Fibroblast of peridontal ligament (primary cell): ENCODE data around the gene CTAGE9.
A peak's percentile ranks its signal among the peaks of the same experiment; 100 is the strongest.
"Not testable (repeated sequence)": the region's sequence is repeated elsewhere in the genome, so short reads cannot be mapped to it uniquely, and the experiment has no call there.

Source experiments
- DNase-seq: peaks from one replicate; pipeline ENCODE4 v3.0.0-alpha.2; 2010; ENCODE audit errors: extremely low read depth

Gene CTAGE9

GRCh38 chr6:131728296-131728939 lies 17.6 kb upstream of the CTAGE9 start:
- peak; percentile 77 for DNase-seq

GRCh38 chr6:131727868-131728267 lies 17.1 kb upstream of the CTAGE9 start:
- DNase-seq = no peak

- no peak for DNase-seq
Measured at GRCh38 chr6:131727467-131727866, 16.6 kb upstream of the CTAGE9 start.

GRCh38 chr6:131724114-131724513 lies 13.3 kb upstream of the CTAGE9 start:
- no peak for DNase-seq

- DNase-seq = no peak
Measured at GRCh38 chr6:131721161-131721560, 10.3 kb upstream of the CTAGE9 start.

- no peak for DNase-seq
Measured at GRCh38 chr6:131717836-131718542, 7.2 kb upstream of the CTAGE9 start.

GRCh38 chr6:131715567-131715966 lies 4.8 kb upstream of the CTAGE9 start:
- not testable (repeated sequence) for DNase-seq

- DNase-seq = not testable (repeated sequence)
Measured at GRCh38 chr6:131703905-131704304, 6.9 kb downstream of the CTAGE9 start.

GRCh38 chr6:131700851-131701250 lies 10.0 kb downstream of the CTAGE9 start:
- DNase-seq = not testable (repeated sequence)

- DNase-seq = no peak
Measured at GRCh38 chr6:131696956-131697355, 13.9 kb downstream of the CTAGE9 start.

GRCh38 chr6:131694832-131695426 lies 15.9 kb downstream of the CTAGE9 start:
- peak; percentile 86 for DNase-seq

- DNase-seq = no peak
Measured at GRCh38 chr6:131693384-131693783, 17.4 kb downstream of the CTAGE9 start.

GRCh38 chr6:131692589-131692988 lies 18.2 kb downstream of the CTAGE9 start:
- DNase-seq = no peak

- no peak for DNase-seq
Measured at GRCh38 chr6:131692031-131692430, 18.8 kb downstream of the CTAGE9 start.

- DNase-seq = peak; percentile 45
Measured at GRCh38 chr6:131688286-131688685, 22.5 kb downstream of the CTAGE9 start.

GRCh38 chr6:131687022-131687421 lies 23.8 kb downstream of the CTAGE9 start:
- no peak for DNase-seq

- DNase-seq = no peak
Measured at GRCh38 chr6:131685266-131685780, 25.5 kb downstream of the CTAGE9 start.

GRCh38 chr6:131683479-131683878 lies 27.3 kb downstream of the CTAGE9 start:
- no peak for DNase-seq

GRCh38 chr6:131682442-131682841 lies 28.4 kb downstream of the CTAGE9 start:
- DNase-seq = peak; percentile 12

GRCh38 chr6:131681585-131681984 lies 29.2 kb downstream of the CTAGE9 start:
- DNase-seq = no peak

GRCh38 chr6:131680868-131681267 lies 29.9 kb downstream of the CTAGE9 start:
- no peak for DNase-seq

GRCh38 chr6:131678442-131678841 lies 32.4 kb downstream of the CTAGE9 start:
- no peak for DNase-seq

- DNase-seq = no peak
Measured at GRCh38 chr6:131673184-131673583, 37.6 kb downstream of the CTAGE9 start.
